Stimulated activated CD4-positive, alpha-beta T cell treated with anti-CD3 and anti-CD28 coated beads, Interleukin-2, amount 100 ng/mL, for 48 hours (primary cell): ENCODE results near the gene MICU2.

Experiments
- DNase-seq, 2 donors: peaks; one replicate each; pipeline ENCODE4 v3.0.0-alpha.2; 2020

Gene MICU2

DNA sequence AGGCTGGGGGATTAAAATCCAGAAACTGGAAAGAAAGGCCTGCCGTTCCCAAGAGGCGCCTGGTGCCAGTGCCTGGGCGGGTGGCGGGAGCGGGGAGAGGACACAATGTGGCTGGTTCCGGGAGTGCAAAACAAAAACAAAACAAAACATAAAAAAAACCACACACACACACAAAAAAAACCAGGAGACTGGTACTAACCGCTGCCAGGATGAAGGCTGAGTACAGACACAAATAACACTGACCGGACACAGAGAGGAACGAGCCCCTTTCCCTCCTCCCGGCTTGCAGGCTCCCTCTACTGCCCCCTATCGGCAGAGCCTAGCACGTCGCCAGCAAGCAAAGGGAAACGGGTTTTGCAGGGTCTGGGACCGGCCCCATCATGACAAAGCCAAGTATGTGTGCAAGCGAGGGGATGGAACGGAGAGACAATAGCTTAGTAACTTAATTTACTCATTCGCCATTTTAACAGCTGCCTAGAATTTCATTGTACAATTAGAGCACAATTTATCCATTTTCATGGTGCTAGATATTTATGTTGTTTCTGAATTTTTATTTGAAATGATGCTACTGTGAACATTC lies 127.0 kb downstream of the MICU2 start:
- DNase-seq: peak; percentile 81 to 84

GRCh38 chr13:21475115-21475514 lies 128.9 kb downstream of the MICU2 start:
- DNase-seq: no peak

- no peak for DNase-seq
Observed at GRCh38 chr13:21470785-21471184, 133.2 kb downstream of the MICU2 start.

DNA sequence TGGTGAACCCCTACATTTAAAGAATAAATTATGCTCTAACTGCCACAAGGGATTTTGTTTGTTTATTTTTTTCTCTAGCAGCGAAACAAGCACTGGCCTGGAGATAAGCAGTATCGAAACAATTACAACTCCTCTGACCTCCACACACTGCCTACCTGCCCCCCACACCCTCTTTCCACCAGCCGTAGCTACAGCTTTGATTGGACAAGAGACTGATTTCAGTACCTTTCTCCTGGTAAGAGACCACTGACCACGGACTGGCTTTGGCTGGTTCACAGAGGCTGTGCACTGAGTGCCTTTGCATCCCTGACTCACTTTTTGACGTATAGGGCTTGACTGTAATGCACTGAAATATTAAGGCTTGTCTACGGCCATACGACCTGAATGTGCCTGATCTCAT lies 137.4 kb downstream of the MICU2 start:
- DNase-seq: no peak

GRCh38 chr13:21465710-21466160 lies 138.2 kb downstream of the MICU2 start:
- no peak for DNase-seq

GRCh38 chr13:21463424-21463823 lies 140.5 kb downstream of the MICU2 start:
- DNase-seq: no peak

GRCh38 chr13:21461131-21461530 lies 142.8 kb downstream of the MICU2 start:
- DNase-seq: no peak

- DNase-seq: peak; percentile 95
Observed at GRCh38 chr13:21458813-21459701, 144.9 kb downstream of the MICU2 start, which contains the start of gene ZDHHC20. ZDHHC20 (minus strand) TSS chr13:21459303; CDS start chr13:21459171, 132 bp downstream.

GRCh38 chr13:21458451-21458812 lies 145.5 kb downstream of the MICU2 start:
- peak; percentile 36 to 57 for DNase-seq

DNA sequence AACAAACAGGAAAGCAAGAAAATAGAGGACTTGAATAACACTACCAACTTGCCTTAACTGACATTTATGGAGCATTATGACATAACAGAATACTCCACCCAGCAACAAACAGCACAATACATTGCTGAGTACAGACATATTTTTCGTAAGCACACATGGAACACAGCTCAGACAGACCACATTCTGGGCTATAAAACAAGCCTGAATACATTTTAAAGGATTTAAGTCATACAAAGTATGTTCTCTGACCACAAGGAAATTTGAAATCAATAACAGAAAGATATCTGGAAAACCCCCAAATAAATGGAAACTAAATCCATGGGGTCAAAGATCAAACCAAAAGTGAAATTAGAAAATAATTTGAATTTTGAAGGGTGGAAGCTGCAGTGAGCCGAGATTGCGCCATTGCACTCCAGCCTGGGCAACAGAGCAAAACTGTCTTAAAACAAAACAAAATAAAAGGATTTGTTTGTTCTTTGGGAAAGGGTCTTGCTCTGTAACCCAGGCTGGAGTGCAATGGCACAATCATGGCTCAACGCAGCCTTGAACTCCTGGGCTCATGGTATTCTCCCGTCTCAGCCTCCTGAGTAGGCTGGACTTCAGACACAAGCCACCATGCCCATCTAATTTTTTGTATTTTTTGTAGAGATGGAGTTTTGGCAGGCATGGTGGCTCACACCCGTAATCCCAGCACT lies 150.4 kb downstream of the MICU2 start:
- DNase-seq: no peak

GRCh38 chr13:21450936-21451335 lies 153.0 kb downstream of the MICU2 start:
- DNase-seq: no peak

DNA sequence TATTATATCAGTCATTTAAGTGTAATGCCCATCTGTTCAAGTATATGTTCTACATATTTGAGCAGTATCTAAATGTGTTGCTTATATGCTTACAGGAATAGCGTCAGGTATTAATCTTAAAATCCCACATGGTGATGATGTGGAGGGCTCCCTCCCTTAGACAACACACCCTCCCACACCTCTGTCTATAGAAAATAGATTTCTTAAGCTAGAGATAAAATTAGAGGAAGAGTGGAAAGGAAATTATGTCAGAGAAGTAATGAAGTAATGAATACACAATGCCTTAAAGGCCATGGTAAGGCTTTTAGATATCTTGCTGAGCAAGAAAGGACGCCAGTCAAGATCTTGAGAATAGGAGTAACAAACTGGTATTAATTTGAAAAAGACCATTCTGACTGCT lies 157.3 kb downstream of the MICU2 start:
- DNase-seq: no peak

DNA sequence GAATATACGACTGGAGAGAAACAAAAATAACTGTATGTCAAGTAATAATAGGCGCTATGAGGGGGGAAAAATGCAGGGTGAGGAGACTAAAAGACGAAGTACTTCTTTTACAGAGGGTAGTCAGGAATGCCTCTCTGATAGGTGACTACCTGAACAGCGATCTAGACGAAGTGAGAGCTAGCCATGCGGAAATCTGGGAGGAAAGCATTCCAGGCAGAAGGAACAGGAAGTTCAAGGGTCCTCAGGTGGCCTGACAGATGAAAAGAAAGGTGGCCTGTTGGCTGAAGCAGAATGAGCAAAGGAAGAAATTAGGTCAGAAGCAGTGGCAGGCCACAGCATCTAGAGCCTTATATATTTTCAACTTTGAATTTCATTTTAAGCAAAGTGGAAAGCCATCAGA lies 158.2 kb downstream of the MICU2 start:
- DNase-seq: no peak

GRCh38 chr13:21443171-21443570 lies 160.8 kb downstream of the MICU2 start:
- DNase-seq: no peak
